Measurements from ENCODE around the gene ERCC6L2. TPM values are rescaled to one million over a fixed set of nuclear protein-coding genes. Genes with fewer than 3 reads are reported as not detected.

The ERCC6L2 gene
- polyA plus RNA-seq, 2 of the 4 experiments (the other 2 are of a cell fraction), result 13.3 to 36.7 TPM

- TF ChIP-seq HMGXB4 (CRISPR knock-in tag; IDR thresholded peaks at IDR 0.05; ENCODE audit: borderline replicate concordance), result no peak
Measured at GRCh38 chr9:95826183-95826838, 49.2 kb upstream of the ERCC6L2 start (continued).

GRCh38 chr9:95830768-95831167 lies 44.7 kb upstream of the ERCC6L2 start:
- ATAC-seq (no peak), DNase-seq (ENCODE audit: low read depth in 1 of 2, low spot score in 1 of 2) (no peak), FAIRE-seq (no peak)
- WGBS (ENCODE audit: missing lambda C conversion rate), result 81% methylated on average over 3 of the region's 3 CpGs
- CTCF ChIA-PET, result no interaction called here
- Histone ChIP-seq H3K4me3 (no peak overlapping the region), H3K4me2 (no peak overlapping the region), H3K4me1 (no peaks in the 10 kb centered on the region), H3K9me3 (no peaks in the 10 kb centered on the region), H3K27ac (no peak overlapping the region)
- TF ChIP-seq SMC3 (IDR thresholded peaks at IDR 0.05), result no peak
- TF ChIP-seq HOXB5 (CRISPR knock-in tag; IDR thresholded peaks at IDR 0.05), result no peak
- TF ChIP-seq ELK1 (IDR thresholded peaks at IDR 0.05; ENCODE audit: low read depth, low read length), result no peak
- TF ChIP-seq RARB (CRISPR knock-in tag; IDR thresholded peaks at IDR 0.05), result no peak
- no peak for TF ChIP-seq HMGXB4 (CRISPR knock-in tag; IDR thresholded peaks at IDR 0.05; ENCODE audit: borderline replicate concordance)
- no peak for TF ChIP-seq HOXA7 (CRISPR knock-in tag; IDR thresholded peaks at IDR 0.05)
- no peak for TF ChIP-seq FOSB (CRISPR knock-in tag; IDR thresholded peaks at IDR 0.05)
- no peak for TF ChIP-seq MAZ (IDR thresholded peaks at IDR 0.05; ENCODE audit: borderline replicate concordance, low read depth, low read length)
- no peak for TF ChIP-seq HES2 (IDR thresholded peaks at IDR 0.05)
- no peak for TF ChIP-seq NPAS2 (CRISPR knock-in tag; IDR thresholded peaks at IDR 0.05; ENCODE audit: borderline replicate concordance)
- TF ChIP-seq REST (IDR thresholded peaks at IDR 0.05), result no peak
- no peak for TF ChIP-seq BCL3 (IDR thresholded peaks at IDR 0.05)
- TF ChIP-seq MAFK (IDR thresholded peaks at IDR 0.05; ENCODE audit: partially characterized antibody), result no peak
- no peak for TF ChIP-seq RNF2 (IDR thresholded peaks at IDR 0.05; ENCODE audit: borderline replicate concordance, low read depth)
- POLR2A ChIA-PET, result no interaction called here

Data from A549 (cell line).